Right lobe of liver (tissue), 6 donors: ENCODE data around the gene PPIL1. TPM values are rescaled to one million over a fixed set of nuclear protein-coding genes. Genes with fewer than 3 reads are reported as not detected.
A peak's percentile ranks its signal among the peaks of the same experiment; 100 is the strongest.

Experiments used
- ATAC-seq, 4 donors: fragments of 200-7000 bp; cut with Tn5 transposase; one replicate each; pipeline ENCODE4 v1.9.1; 2020; ENCODE audit warnings: mild to moderate bottlenecking in 4 of 4, moderate library complexity in 4 of 4
- DNase-seq, 3 donors: peaks; one replicate each; pipeline ENCODE4 v3.0.0-alpha.2; 2020
- H3K27ac ChIP-seq, 3 donors: fragments of 200-600 bp; one replicate each; pipeline ENCODE4 v1.8.0; 2022
- H3K27me3 ChIP-seq, 2 donors: fragments of 200-600 bp; one replicate each; pipeline ENCODE4 v1.8.0; 2022
- H3K36me3 ChIP-seq, 4 donors: fragments of 200-600 bp; sonication (generic) in 1 of 4; one replicate each; pipeline versions ENCODE4 v1.5.1 to v1.8.0; 2017 to 2022; ENCODE audit warnings: control low read depth in 1 of 4
- H3K4me1 ChIP-seq, 4 donors: fragments of 200-600 bp; sonication (generic) in 1 of 4; one replicate each; pipeline versions ENCODE4 v1.5.1 to v1.8.0; 2017 to 2022; ENCODE audit warnings: control low read depth in 1 of 4
- H3K4me3 ChIP-seq, 3 donors: fragments of 200-600 bp; one replicate each; pipeline ENCODE4 v1.8.0; 2022
- H3K9me3 ChIP-seq, 4 donors: fragments of 200-600 bp; sonication (generic) in 1 of 4; one replicate each; pipeline versions ENCODE4 v1.5.1 to v1.8.0; 2017 to 2022; ENCODE audit warnings: control low read depth in 1 of 4
- CTCF ChIP-seq, 4 donors: fragments of 200-600 bp in 3 of 4; fragments of 450-650 bp in 1 of 4; IDR thresholded peaks; one replicate each; pipeline versions ENCODE4 v1.5.1 to v1.8.0; 2016 to 2022; ENCODE audit warnings: antibody characterized with exemption in 4 of 4, mild to moderate bottlenecking in 2 of 4
- POLR2A ChIP-seq: fragments of 450-650 bp; IDR thresholded peaks from one replicate; pipeline ENCODE4 v1.6.1; 2017; ENCODE audit warnings: antibody characterized with exemption, mild to moderate bottlenecking
- WGBS: methylation state at CpG from one replicate; pipeline ENCODE4 v1.1.6; 2018; ENCODE audit warnings: low coverage, low lambda C conversion rate; ENCODE audit not compliant: insufficient coverage; ENCODE audit errors: missing lambda C conversion rate; 5-methylcytosine and 5-hydroxymethylcytosine counted together
- intact Hi-C, 2 donors: fragments of 100-400 bp; cut with DNase I; formaldehyde crosslinking; loops; one replicate each; pipeline versions ENCODE4 v1.11.2 to v1.14.1; 2022
- total RNA-seq, 6 experiments: library from RNA; depleted of rRNA in 2 of 6; stranded (reverse); fragments of >200 nt in 2 of 6; fragmentation: NEBNext Ultra II Directional in 3 of 6; extraction: Animal tissue kit (Norgen Biotek cat#: 25700) in 3 of 6; gene quantifications; one replicate each; pipeline versions ENCODE4 v1.1.0 to v1.2.4, GENCODE V29; 2016 to 2023
- donor health status: DM: no; HTN: yes; CAD: no.
- donor health status: DM: no; HTN: no; CAD: no.
- donor health status: DM: no; HTN: no; CAD: no.
- donor health status: DM: no; HTN: yes; CAD: no.
- donor health status: DM: no; HTN: yes; CAD: no.

PPIL1 gene
- total RNA-seq, 6 experiments from 2014 or later, result 11.2 to 29.2 (median 16.5) TPM

- DNase-seq (peak; percentile 61 to 92 (median 69)), ATAC-seq (peak in 3 of 4 donors; percentile 81 to 84 (median 81))
Measured at GRCh38 chr6:36907781-36908180, 33.2 kb upstream of the PPIL1 start.

GRCh38 chr6:36906539-36907325 is 32.1 kb upstream of the PPIL1 start:
- intact Hi-C loops, result no loop called here
- Histone ChIP-seq H3K9me3 (no peaks in the 10 kb centered on the region), H3K36me3 (peaks cover 4 to 15% (median 9%) of the 10 kb centered on the region in 4 donors), H3K4me3 (no peak overlapping the region), H3K27me3 (no peaks in the 10 kb centered on the region), H3K4me1 (peaks cover 0 to 28% (median 0%) of the 10 kb centered on the region in 4 donors), H3K27ac (peak overlapping the region in 2 of 3 donors; percentile 24 to 52)
- peak; percentile 93 to 98 (median 94) for ATAC-seq
- TF ChIP-seq POLR2A (no peak), CTCF (IDR thresholded peaks at IDR 0.05) (no peak)
- WGBS, result 0% methylated on average over 2 of the region's 2 CpGs
- DNase-seq, result peak; percentile 86 to 93 (median 91)

More at GRCh38 chr6:36907781-36908180, 33.2 kb upstream of the PPIL1 start:
- peak overlapping the region in 1 of 3 donors; percentile 16 for H3K27ac ChIP-seq
- TF ChIP-seq POLR2A, result no peak
- no peak for TF ChIP-seq CTCF (IDR thresholded peaks at IDR 0.05)
- WGBS, result 17% methylated on average over 5 of the region's 5 CpGs
- no peaks in the 10 kb centered on the region for H3K9me3 ChIP-seq
- H3K4me1 ChIP-seq, result peaks cover 0 to 28% (median 0%) of the 10 kb centered on the region in 4 donors
- H3K27me3 ChIP-seq, result no peaks in the 10 kb centered on the region
- intact Hi-C loops, result no loop called here
- H3K36me3 ChIP-seq, result peaks cover 0 to 9% (median 3%) of the 10 kb centered on the region in 4 donors
- H3K4me3 ChIP-seq, result no peak overlapping the region

- Histone ChIP-seq H3K9me3 (no peaks in the 10 kb centered on the region), H3K4me3 (no peak overlapping the region), H3K36me3 (peaks cover 4 to 22% (median 14%) of the 10 kb centered on the region in 4 donors), H3K4me1 (peaks cover 0 to 28% (median 0%) of the 10 kb centered on the region in 4 donors), H3K27ac (no peak overlapping the region), H3K27me3 (no peaks in the 10 kb centered on the region)
- WGBS, result 100% methylated on average over 3 of the region's 5 CpGs
- intact Hi-C loops, result no loop called here
- TF ChIP-seq CTCF (IDR thresholded peaks at IDR 0.05) (no peak), POLR2A (no peak)
- ATAC-seq (no peak), DNase-seq (no peak)
Measured at GRCh38 chr6:36904851-36905393, 30.3 kb upstream of the PPIL1 start.

GRCh38 chr6:36904114-36904513 is 29.5 kb upstream of the PPIL1 start:
- H3K9me3 ChIP-seq, result no peaks in the 10 kb centered on the region
- peaks cover 0 to 28% (median 0%) of the 10 kb centered on the region in 4 donors for H3K4me1 ChIP-seq
- no peak overlapping the region for H3K27ac ChIP-seq
- H3K4me3 ChIP-seq, result no peak overlapping the region
- no peaks in the 10 kb centered on the region for H3K27me3 ChIP-seq
- 90% methylated on average over 4 of the region's 4 CpGs for WGBS
- H3K36me3 ChIP-seq, result peaks cover 4 to 22% (median 15%) of the 10 kb centered on the region in 4 donors
- intact Hi-C loops, result no loop called here
- TF ChIP-seq POLR2A (no peak), CTCF (IDR thresholded peaks at IDR 0.05) (no peak)
- ATAC-seq, result no peak
- no peak for DNase-seq
